Cerebellar nuclear complex (tissue), 1 donor: ENCODE results near the gene OR1F1.

Experiments used
- DNase-seq, 2 experiments: peaks; one replicate each; lab custom pipeline; 2025; lab: John Stamatoyannopoulos, UW

The OR1F1 gene

GRCh38 chr16:3249020-3249419, 61.0 kb downstream of the OR1F1 start:
- no peak for DNase-seq

GRCh38 chr16:3249451-3249850, 61.4 kb downstream of the OR1F1 start:
- DNase-seq = no peak

GRCh38 chr16:3252967-3253366, 65.0 kb downstream of the OR1F1 start:
- no peak for DNase-seq

DNA sequence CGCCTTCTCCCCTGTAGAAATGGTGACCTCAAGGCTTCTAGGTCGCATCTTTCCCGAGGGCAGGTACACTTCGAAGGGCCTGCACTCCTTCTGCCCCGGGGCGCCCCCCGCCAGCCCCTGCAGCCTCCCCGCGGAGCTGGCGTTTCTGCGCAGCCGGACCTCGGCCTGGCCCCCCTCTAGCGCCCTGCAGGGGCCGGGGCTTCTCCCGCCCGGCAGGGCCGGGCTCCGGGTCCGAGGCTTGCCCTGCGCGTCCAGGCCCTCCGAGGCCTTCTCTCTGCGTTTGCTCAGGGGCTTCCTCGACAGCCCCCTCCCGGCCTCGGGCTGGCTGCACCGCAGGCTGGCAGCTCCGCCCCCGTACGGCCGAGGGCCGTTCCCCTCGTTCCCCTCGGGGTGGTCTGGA, 66.3 kb downstream of the OR1F1 start:
- DNase-seq = no peak
